Lower leg skin (tissue), 3 donors: ENCODE results near the gene IL1RAP.

ENCODE experiments used
- CTCF ChIP-seq, 3 donors: fragments of 450-650 bp; IDR thresholded peaks; one replicate each; pipeline ENCODE4 v1.5.1; 2016; ENCODE audit warnings: antibody characterized with exemption in 3 of 3, mild to moderate bottlenecking in 3 of 3, moderate library complexity in 2 of 3
- POLR2A ChIP-seq, 2 donors: fragments of 450-650 bp; IDR thresholded peaks; one replicate each; pipeline ENCODE4 v1.6.1; 2016 to 2017; ENCODE audit warnings: antibody characterized with exemption in 2 of 2, mild to moderate bottlenecking in 1 of 2, moderate library complexity in 1 of 2

DNA sequence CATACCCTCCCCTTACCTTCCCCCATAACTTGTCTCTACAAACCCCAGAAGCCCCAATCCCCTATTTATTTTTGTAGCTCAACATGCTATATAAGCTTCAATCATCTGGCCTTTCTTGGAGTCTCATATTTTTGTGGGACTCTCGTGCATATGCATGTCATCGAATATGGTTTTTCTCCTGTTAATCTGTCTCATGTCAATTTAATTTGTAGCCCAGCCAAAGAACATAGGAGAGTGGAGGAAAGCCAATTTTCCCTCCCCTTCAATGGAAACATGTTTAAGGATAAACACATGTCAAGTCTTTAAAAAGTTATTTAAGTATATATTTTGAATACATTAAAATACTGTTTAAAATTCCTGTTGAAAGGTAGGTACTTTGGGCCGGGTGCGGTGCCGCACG lies 176.4 kb downstream of the IL1RAP start:
- TF ChIP-seq CTCF (IDR thresholded peaks at IDR 0.05) (no peak), POLR2A (IDR thresholded peaks at IDR 0.05) (no peak)
